Measurements from ENCODE around the gene ADAT2.
"Not testable (repeated sequence)": the region's sequence is repeated elsewhere in the genome, so short reads cannot be mapped to it uniquely, and the experiment has no call there.

DNA sequence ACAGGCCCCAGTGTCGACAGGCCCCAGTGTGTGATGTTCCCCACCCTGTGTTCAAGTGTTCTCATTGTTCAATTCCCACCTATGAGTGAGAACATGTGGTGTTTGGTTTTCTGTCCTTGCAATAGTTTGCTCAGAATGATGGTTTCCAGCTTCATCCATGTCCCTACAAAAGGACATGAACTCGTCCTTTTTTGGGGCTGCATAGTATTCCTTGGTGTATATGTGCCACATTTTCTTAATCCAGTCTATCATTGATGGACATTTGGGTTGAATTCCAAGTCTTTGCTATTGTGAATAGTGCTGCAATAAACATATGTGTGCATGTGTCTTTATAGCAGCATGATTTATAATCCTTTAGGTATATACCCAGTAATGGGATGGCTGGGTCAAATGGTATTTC lies 18.3 kb upstream of the ADAT2 start:
- not testable (repeated sequence) for TF ChIP-seq JUNB (IDR thresholded peaks at IDR 0.05); EZH2 (IDR thresholded peaks at IDR 0.05; ENCODE audit: borderline replicate concordance, control insufficient read depth, low read depth, low read length); MLLT1 (IDR thresholded peaks at IDR 0.05); ATF3 (IDR thresholded peaks at IDR 0.05; ENCODE audit: borderline replicate concordance, extremely low read depth, low read depth, low read length); PBX3 (IDR thresholded peaks at IDR 0.05; ENCODE audit: insufficient replicate concordance, low read depth, low read length); SMAD1 (IDR thresholded peaks at IDR 0.05; ENCODE audit: low read depth, partially characterized antibody); EGR1 (IDR thresholded peaks at IDR 0.05; ENCODE audit: borderline replicate concordance in 1 of 2, low read depth in 2 of 2, low read length in 2 of 2); EP300 (IDR thresholded peaks at IDR 0.05; ENCODE audit: borderline replicate concordance in 1 of 2, control insufficient read depth in 1 of 2, low read depth in 2 of 2, low read length in 2 of 2); POLR2AphosphoS2 (IDR thresholded peaks at IDR 0.05; ENCODE audit: low read depth, low read length); SKIL (IDR thresholded peaks at IDR 0.05; ENCODE audit: low read depth, poor library complexity, severe bottlenecking)
- TF ChIP-seq, protein P1, sequence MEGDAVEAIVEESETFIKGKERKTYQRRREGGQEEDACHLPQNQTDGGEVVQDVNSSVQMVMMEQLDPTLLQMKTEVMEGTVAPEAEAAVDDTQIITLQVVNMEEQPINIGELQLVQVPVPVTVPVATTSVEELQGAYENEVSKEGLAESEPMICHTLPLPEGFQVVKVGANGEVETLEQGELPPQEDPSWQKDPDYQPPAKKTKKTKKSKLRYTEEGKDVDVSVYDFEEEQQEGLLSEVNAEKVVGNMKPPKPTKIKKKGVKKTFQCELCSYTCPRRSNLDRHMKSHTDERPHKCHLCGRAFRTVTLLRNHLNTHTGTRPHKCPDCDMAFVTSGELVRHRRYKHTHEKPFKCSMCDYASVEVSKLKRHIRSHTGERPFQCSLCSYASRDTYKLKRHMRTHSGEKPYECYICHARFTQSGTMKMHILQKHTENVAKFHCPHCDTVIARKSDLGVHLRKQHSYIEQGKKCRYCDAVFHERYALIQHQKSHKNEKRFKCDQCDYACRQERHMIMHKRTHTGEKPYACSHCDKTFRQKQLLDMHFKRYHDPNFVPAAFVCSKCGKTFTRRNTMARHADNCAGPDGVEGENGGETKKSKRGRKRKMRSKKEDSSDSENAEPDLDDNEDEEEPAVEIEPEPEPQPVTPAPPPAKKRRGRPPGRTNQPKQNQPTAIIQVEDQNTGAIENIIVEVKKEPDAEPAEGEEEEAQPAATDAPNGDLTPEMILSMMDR (IDR thresholded peaks at IDR 0.05 in 2 of 3, conservative IDR thresholded peaks at IDR 0.05 in 1 of 3; ENCODE audit: control insufficient read depth in 2 of 3, extremely low read depth in 1 of 3, insufficient read depth in 1 of 3, low read depth in 3 of 3, low read length in 3 of 3): not testable (repeated sequence)

All from GM12878 (cell line).